Breast epithelium (tissue), 4 donors: Measurements from ENCODE around the gene RFTN1. TPM values are rescaled to one million over a fixed set of nuclear protein-coding genes. Genes with fewer than 3 reads are reported as not detected.

Experiments used
- DNase-seq, 2 donors: peaks; one replicate each; pipeline ENCODE4 v3.0.0-alpha.2; 2019; ENCODE audit warnings: low spot score in 2 of 2
- H3K27ac ChIP-seq, 2 donors: fragments of 200-600 bp; sonication (generic) in 1 of 2; one replicate each; pipeline ENCODE4 v1.5.1; 2016 to 2019; ENCODE audit warnings: mild to moderate bottlenecking in 1 of 2
- H3K27me3 ChIP-seq, 2 donors: fragments of 200-600 bp; sonication (generic) in 1 of 2; one replicate each; pipeline versions ENCODE4 v1.5.1 to v1.6.0; 2017 to 2019; ENCODE audit warnings: control low read depth in 1 of 2, mild to moderate bottlenecking in 1 of 2
- H3K36me3 ChIP-seq: fragments of 200-600 bp; one replicate; pipeline ENCODE4 v1.5.1; 2019
- H3K4me1 ChIP-seq, 2 donors: fragments of 200-600 bp; sonication (generic); one replicate each; pipeline ENCODE4 v1.5.1; 2016 to 2019; ENCODE audit warnings: control low read depth in 1 of 2
- H3K4me3 ChIP-seq, 3 donors: fragments of 200-600 bp; sonication (generic); 1 replicate in 2 of 3; 2 replicates in 1 of 3; pipeline ENCODE4 v1.5.1; 2016 to 2019; ENCODE audit warnings: mild to moderate bottlenecking in 3 of 3, moderate library complexity in 2 of 3
- H3K9me3 ChIP-seq, 2 donors: fragments of 200-600 bp; sonication (generic) in 1 of 2; one replicate each; pipeline ENCODE4 v1.5.1; 2016 to 2019; ENCODE audit warnings: control low read depth in 1 of 2
- POLR2A ChIP-seq: fragments of 450-650 bp; IDR thresholded peaks from one replicate; pipeline ENCODE4 v1.6.1; 2016; ENCODE audit warnings: antibody characterized with exemption, mild to moderate bottlenecking, moderate library complexity
- POLR2AphosphoS5 ChIP-seq, 3 donors: sonication (generic); formaldehyde crosslinking; IDR thresholded peaks; one replicate each; pipeline ENCODE4 v1.6.1; 2017; ENCODE audit warnings: antibody characterized with exemption in 3 of 3
- intact Hi-C: fragments of 100-400 bp; cut with DNase I; formaldehyde crosslinking; loops from one replicate; pipeline ENCODE4 v1.15.1; 2023; ENCODE audit warnings: low total_unique reads
- total RNA-seq, 3 donors: library from RNA; depleted of rRNA; stranded (reverse); fragments of >200 nt; gene quantifications; one replicate each; pipeline ENCODE4 v1.1.0, GENCODE V29; 2016
- TF ChIP-seq, protein P1 (sequence below), 3 donors: fragments of 450-650 bp; IDR thresholded peaks; one replicate each; pipeline ENCODE4 v1.5.1; 2016 to 2017; ENCODE audit warnings: antibody characterized with exemption in 3 of 3, mild to moderate bottlenecking in 3 of 3, moderate library complexity in 3 of 3

Gene RFTN1
- total RNA-seq, 3 donors from 2014 or later, result 13.9 to 108 (median 29.5) TPM

DNA sequence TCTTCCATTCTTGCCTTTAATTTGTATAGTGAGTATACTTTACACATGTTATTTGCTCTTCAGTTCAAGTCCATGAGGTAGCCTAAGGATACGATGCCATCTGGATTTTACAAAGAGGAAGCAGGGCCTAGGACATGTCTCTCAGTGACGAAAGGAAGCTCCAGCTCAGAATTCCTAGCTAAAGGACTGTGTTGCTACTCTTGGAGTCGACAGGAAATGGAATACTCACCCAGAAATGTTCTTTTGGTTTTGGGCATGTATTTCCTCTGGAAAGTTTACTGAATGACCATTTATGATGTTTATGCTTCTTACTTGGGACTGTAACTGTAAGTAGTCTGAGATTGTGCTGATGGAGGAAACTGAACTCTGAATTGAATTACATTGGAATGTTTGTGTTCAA, 236.0 kb downstream of the RFTN1 start:
- no peak for DNase-seq
- H3K36me3 ChIP-seq, result no peaks in the 10 kb centered on the region
- no peaks in the 10 kb centered on the region for H3K9me3 ChIP-seq
- no peak overlapping the region for H3K27ac ChIP-seq
- intact Hi-C loops, result no loop called here
- H3K27me3 ChIP-seq, result no peaks in the 10 kb centered on the region
- no peak overlapping the region for H3K4me3 ChIP-seq
- no peaks in the 10 kb centered on the region for H3K4me1 ChIP-seq
- no peak for TF ChIP-seq POLR2AphosphoS5 (IDR thresholded peaks at IDR 0.05)
- TF ChIP-seq, protein P1, sequence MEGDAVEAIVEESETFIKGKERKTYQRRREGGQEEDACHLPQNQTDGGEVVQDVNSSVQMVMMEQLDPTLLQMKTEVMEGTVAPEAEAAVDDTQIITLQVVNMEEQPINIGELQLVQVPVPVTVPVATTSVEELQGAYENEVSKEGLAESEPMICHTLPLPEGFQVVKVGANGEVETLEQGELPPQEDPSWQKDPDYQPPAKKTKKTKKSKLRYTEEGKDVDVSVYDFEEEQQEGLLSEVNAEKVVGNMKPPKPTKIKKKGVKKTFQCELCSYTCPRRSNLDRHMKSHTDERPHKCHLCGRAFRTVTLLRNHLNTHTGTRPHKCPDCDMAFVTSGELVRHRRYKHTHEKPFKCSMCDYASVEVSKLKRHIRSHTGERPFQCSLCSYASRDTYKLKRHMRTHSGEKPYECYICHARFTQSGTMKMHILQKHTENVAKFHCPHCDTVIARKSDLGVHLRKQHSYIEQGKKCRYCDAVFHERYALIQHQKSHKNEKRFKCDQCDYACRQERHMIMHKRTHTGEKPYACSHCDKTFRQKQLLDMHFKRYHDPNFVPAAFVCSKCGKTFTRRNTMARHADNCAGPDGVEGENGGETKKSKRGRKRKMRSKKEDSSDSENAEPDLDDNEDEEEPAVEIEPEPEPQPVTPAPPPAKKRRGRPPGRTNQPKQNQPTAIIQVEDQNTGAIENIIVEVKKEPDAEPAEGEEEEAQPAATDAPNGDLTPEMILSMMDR (IDR thresholded peaks at IDR 0.05), result no peak
- no peak for TF ChIP-seq POLR2A

DNA sequence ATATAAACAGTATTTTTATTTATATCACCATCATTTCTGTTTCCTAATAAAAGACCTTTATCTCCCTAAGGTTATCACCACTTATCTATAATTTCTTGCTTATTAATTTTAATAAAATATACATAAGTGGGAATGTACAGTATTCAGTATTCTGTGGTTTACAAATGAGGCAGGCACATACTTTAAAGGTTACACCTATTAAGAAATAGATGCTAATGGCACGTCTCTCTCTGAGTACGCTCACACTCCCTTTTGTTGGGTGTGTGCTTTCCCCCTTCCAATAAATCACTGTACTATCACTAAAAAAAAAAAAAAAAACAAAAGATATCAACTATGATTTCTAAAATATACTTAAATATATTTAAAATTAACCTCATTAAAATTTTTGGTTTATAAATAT, 239.6 kb downstream of the RFTN1 start:
- H3K9me3 ChIP-seq, result no peaks in the 10 kb centered on the region
- no peak overlapping the region for H3K27ac ChIP-seq
- H3K4me1 ChIP-seq, result no peaks in the 10 kb centered on the region
- no peak for DNase-seq
- H3K36me3 ChIP-seq, result no peaks in the 10 kb centered on the region
- TF ChIP-seq POLR2AphosphoS5 (IDR thresholded peaks at IDR 0.05) (no peak), POLR2A (no peak)
- TF ChIP-seq, protein P1 (IDR thresholded peaks at IDR 0.05), result no peak
- H3K27me3 ChIP-seq, result no peaks in the 10 kb centered on the region
- H3K4me3 ChIP-seq, result no peak overlapping the region
- intact Hi-C loops, result no loop called here

GRCh38 chr3:16272588-16272987, 240.9 kb downstream of the RFTN1 start:
- TF ChIP-seq POLR2AphosphoS5 (IDR thresholded peaks at IDR 0.05) (no peak), POLR2A (no peak)
- TF ChIP-seq, protein P1 (IDR thresholded peaks at IDR 0.05), result no peak
- peaks cover 0 to 4% of the 10 kb centered on the region in 2 donors for H3K4me1 ChIP-seq
- H3K27ac ChIP-seq, result no peak overlapping the region
- no peak overlapping the region for H3K4me3 ChIP-seq
- H3K27me3 ChIP-seq, result no peaks in the 10 kb centered on the region
- no peaks in the 10 kb centered on the region for H3K36me3 ChIP-seq
- no peaks in the 10 kb centered on the region for H3K9me3 ChIP-seq
- no peak for DNase-seq
- intact Hi-C loops, result no loop called here

GRCh38 chr3:16270855-16271254, 242.6 kb downstream of the RFTN1 start:
- H3K27ac ChIP-seq, result no peak overlapping the region
- DNase-seq, result no peak
- peaks cover 0 to 13% of the 10 kb centered on the region in 2 donors for H3K4me1 ChIP-seq
- no peaks in the 10 kb centered on the region for H3K27me3 ChIP-seq
- no peaks in the 10 kb centered on the region for H3K36me3 ChIP-seq
- no peaks in the 10 kb centered on the region for H3K9me3 ChIP-seq
- H3K4me3 ChIP-seq, result no peak overlapping the region
- intact Hi-C loops, result no loop called here
- TF ChIP-seq POLR2A (no peak), POLR2AphosphoS5 (IDR thresholded peaks at IDR 0.05) (no peak)
- TF ChIP-seq, protein P1 (IDR thresholded peaks at IDR 0.05), result no peak

- H3K4me3 ChIP-seq, result no peak overlapping the region
- no peaks in the 10 kb centered on the region for H3K9me3 ChIP-seq
- intact Hi-C loops, result no loop called here
- H3K4me1 ChIP-seq, result peaks cover 0 to 17% of the 10 kb centered on the region in 2 donors
- TF ChIP-seq POLR2A, result no peak
- TF ChIP-seq POLR2AphosphoS5 (IDR thresholded peaks at IDR 0.05), result no peak
- TF ChIP-seq, protein P1 (IDR thresholded peaks at IDR 0.05), result no peak
- peak overlapping the region in 1 of 2 donors; percentile 40 for H3K27ac ChIP-seq
- no peaks in the 10 kb centered on the region for H3K27me3 ChIP-seq
- DNase-seq, result no peak
- H3K36me3 ChIP-seq, result no peaks in the 10 kb centered on the region
Observed at GRCh38 chr3:16266714-16267113, 246.8 kb downstream of the RFTN1 start.

Other genes with a start within 250 kb of the RFTN1 start
- gene DPH3, start 248.8 kb downstream of the RFTN1 start, total RNA-seq, result 10 to 100 TPM; 17.7 to 33.6 (median 21.0) TPM
- gene OXNAD1, start 248.5 kb downstream of the RFTN1 start, total RNA-seq, result 10 to 100 TPM; 13.1 to 22.8 (median 15.7) TPM
- not detected for gene DAZL, start 91.7 kb upstream of the RFTN1 start, total RNA-seq